ENCODE data around the gene HNF4A. TPM values are rescaled to one million over a fixed set of nuclear protein-coding genes. Genes with fewer than 3 reads are reported as not detected.

The HNF4A gene
- total and polyA plus RNA-seq, 2 of the 13 experiments (the other 11 are each of a cell fraction or from before 2014, with no cell fraction given), result 80.9 to 169 TPM

DNA sequence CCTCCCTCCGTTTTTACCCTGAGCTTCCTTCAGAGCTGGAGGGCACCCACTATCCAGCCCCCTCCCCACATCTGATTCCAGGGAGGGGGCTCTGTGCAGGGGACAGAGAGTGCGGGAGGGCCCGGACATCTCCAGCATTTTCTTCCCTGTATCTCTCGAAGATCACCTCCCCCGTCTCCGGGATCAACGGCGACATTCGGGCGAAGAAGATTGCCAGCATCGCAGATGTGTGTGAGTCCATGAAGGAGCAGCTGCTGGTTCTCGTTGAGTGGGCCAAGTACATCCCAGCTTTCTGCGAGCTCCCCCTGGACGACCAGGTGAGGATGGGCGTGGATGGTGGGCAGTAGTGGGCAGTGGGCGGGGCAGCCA is 58.8 kb downstream of the HNF4A start (continued):
- peak; percentile 44 for TF ChIP-seq ZNF687 (CRISPR knock-in tag; IDR thresholded peaks at IDR 0.05)
- TF ChIP-seq, protein P1, sequence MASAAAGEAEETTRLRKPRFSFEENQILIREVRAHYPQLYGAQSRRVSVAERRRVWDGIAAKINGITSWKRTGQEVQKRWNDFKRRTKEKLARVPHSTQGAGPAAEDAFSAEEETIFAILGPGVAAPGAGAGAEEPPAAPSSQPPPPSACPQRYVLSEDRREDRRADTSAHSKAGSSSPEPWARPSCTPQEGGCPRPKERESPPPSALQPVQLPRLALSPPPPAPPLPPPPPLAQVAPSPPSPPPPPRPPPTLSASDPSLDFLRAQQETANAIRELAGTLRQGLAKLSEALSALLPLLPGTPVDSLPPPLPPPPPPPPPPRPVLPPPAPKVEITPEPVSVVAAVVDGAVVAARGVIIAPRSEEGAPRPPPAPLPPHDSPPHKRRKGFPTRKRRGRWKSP (CRISPR knock-in tag; IDR thresholded peaks at IDR 0.05), result 0 out of 2 replicates have a peak, but pooled peaks have one; percentile 8
- 0 out of 2 replicates have a peak, but pooled peaks have one; percentile 21 for TF ChIP-seq ZNF33A (CRISPR knock-in tag; IDR thresholded peaks at IDR 0.05; ENCODE audit: borderline replicate concordance)
- no peak for TF ChIP-seq HNF4A (CRISPR knock-in tag; IDR thresholded peaks at IDR 0.05)
- TF ChIP-seq, protein P2, sequence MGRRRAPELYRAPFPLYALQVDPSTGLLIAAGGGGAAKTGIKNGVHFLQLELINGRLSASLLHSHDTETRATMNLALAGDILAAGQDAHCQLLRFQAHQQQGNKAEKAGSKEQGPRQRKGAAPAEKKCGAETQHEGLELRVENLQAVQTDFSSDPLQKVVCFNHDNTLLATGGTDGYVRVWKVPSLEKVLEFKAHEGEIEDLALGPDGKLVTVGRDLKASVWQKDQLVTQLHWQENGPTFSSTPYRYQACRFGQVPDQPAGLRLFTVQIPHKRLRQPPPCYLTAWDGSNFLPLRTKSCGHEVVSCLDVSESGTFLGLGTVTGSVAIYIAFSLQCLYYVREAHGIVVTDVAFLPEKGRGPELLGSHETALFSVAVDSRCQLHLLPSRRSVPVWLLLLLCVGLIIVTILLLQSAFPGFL (CRISPR knock-in tag; IDR thresholded peaks at IDR 0.05), result no peak
- TF ChIP-seq GATA4 (IDR thresholded peaks at IDR 0.05; ENCODE audit: borderline replicate concordance, low read depth), result no peak
- TF ChIP-seq TAF1 (CRISPR knock-in tag; IDR thresholded peaks at IDR 0.05), result no peak
- TF ChIP-seq ZBTB42 (CRISPR knock-in tag; IDR thresholded peaks at IDR 0.05), result no peak
- no peak for TF ChIP-seq TEF (CRISPR knock-in tag; IDR thresholded peaks at IDR 0.05)
- TF ChIP-seq PITX1 (CRISPR knock-in tag; IDR thresholded peaks at IDR 0.05), result no peak
- TF ChIP-seq FOXP1 (IDR thresholded peaks at IDR 0.05), result no peak
- no peak for TF ChIP-seq FOXP1 (CRISPR knock-in tag; IDR thresholded peaks at IDR 0.05)
- TF ChIP-seq BCL3 (CRISPR knock-in tag; IDR thresholded peaks at IDR 0.05), result no peak; the same call in 1 of the 2 replicates
- TF ChIP-seq NONO (IDR thresholded peaks at IDR 0.05), result no peak
- no peak for TF ChIP-seq NONO (CRISPR knock-in tag; conservative IDR thresholded peaks at IDR 0.05)
- no peak for TF ChIP-seq REL (CRISPR knock-in tag; conservative IDR thresholded peaks at IDR 0.05)
- no peak for TF ChIP-seq RERE (CRISPR knock-in tag; IDR thresholded peaks at IDR 0.05; ENCODE audit: low read depth)
